K562 (cell line): Measurements from ENCODE around the gene RETN. TPM values are rescaled to one million over a fixed set of nuclear protein-coding genes. Genes with fewer than 3 reads are reported as not detected.

ENCODE experiments used
- ATAC-seq: fragments of 200-7000 bp; cut with Tn5 transposase; 3 replicates; pipeline ENCODE4 v1.9.1; 2020; ENCODE audit warnings: moderate library complexity
- BruUV-seq: library from RNA; stranded (reverse); fragments of 400-500 nt; replicated peaks from 2 replicates; lab custom pipeline; 2021; lab: Mats Ljungman, UMichigan
- CTCF ChIA-PET: fragments of 300-600 bp; formaldehyde crosslinking; extraction: SDS; loops from one replicate; lab custom pipeline; 2021; ENCODE audit warnings: low intra/inter-chr PET ratio; lab: Yijun Ruan, JAX
- POLR2A ChIA-PET: fragments of 300-600, 350-650 bp; sonication (Branson Sonifier 250); formaldehyde crosslinking; extraction: SDS; loops from one replicate; lab custom pipeline; 2021; ENCODE audit warnings: antibody characterized with exemption, inconsistent platforms; lab: Yijun Ruan, JAX
- DNase-seq, 4 experiments: peaks; one replicate each; pipeline versions ENCODE4 v3.0.0 to v3.0.0-alpha.2; 2011 to 2018; ENCODE audit warnings: low spot score in 3 of 4, mixed read lengths in 3 of 4; ENCODE audit errors: extremely low read depth in 1 of 4
- FAIRE-seq: peaks from 2 replicates; lab custom pipeline; 2011; peaks lifted over from hg19 to GRCh38; lab: Jason Lieb, UNC
- H2AFZ ChIP-seq: 2 replicates; pipeline ENCODE4 v1.6.0; 2011; ENCODE audit warnings: low read depth, low read length, control low read depth, inconsistent platforms
- H3K27ac ChIP-seq: fragments of 200-600 bp; 3 replicates; pipeline ENCODE4 v1.8.0; 2011; ENCODE audit warnings: low read depth, mild to moderate bottlenecking, control low read depth, inconsistent platforms, low read length, moderate library complexity, mixed read lengths; ENCODE audit errors: extremely low read depth
- H3K27me3 ChIP-seq, 2 experiments: fragments of 300-600 bp in 1 of 2; 2 replicates in 1 of 2; 3 replicates in 1 of 2; pipeline versions ENCODE4 v1.6.0 to v1.8.0; 2011; ENCODE audit warnings: inconsistent platforms in 2 of 2, low read length in 2 of 2, mild to moderate bottlenecking in 1 of 2, mixed read lengths in 1 of 2, moderate library complexity in 1 of 2; ENCODE audit not compliant: control insufficient read depth in 2 of 2, insufficient read depth in 2 of 2
- H3K36me3 ChIP-seq: fragments of 300-600 bp; 3 replicates; pipeline ENCODE4 v1.8.0; 2011; ENCODE audit warnings: mild to moderate bottlenecking, low read length, inconsistent platforms; ENCODE audit not compliant: control insufficient read depth, insufficient read depth
- H3K4me1 ChIP-seq, 2 experiments: fragments of 200-600 bp in 1 of 2; replicated peaks in 1 of 2; 2 replicates in 1 of 2; 3 replicates in 1 of 2; pipeline versions ENCODE4 v1.5.1 to v1.8.0; 2011; ENCODE audit warnings: inconsistent platforms in 2 of 2, low read length in 2 of 2, mild to moderate bottlenecking in 1 of 2, mixed read lengths in 1 of 2, moderate library complexity in 1 of 2; ENCODE audit not compliant: control insufficient read depth in 2 of 2, insufficient read depth in 2 of 2
- H3K4me2 ChIP-seq: 2 replicates; pipeline ENCODE4 v1.6.1; 2011; ENCODE audit warnings: low read length, control low read depth, inconsistent platforms, mixed read lengths; ENCODE audit not compliant: insufficient read depth
- H3K4me3 ChIP-seq: fragments of 200-600 bp; sonication (generic), shearing (Covaris generic); 2 replicates; pipeline ENCODE4 v1.5.1; 2016; ENCODE audit warnings: control low read depth, inconsistent platforms
- H3K79me2 ChIP-seq: fragments of 200-600 bp; 3 replicates; pipeline ENCODE4 v1.8.0; 2011; ENCODE audit warnings: low read length, inconsistent platforms; ENCODE audit not compliant: control insufficient read depth, insufficient read depth
- H3K9ac ChIP-seq, 2 experiments: 2 replicates each; pipeline versions ENCODE4 v1.6.0 to v1.6.1; 2011; ENCODE audit warnings: low read depth in 2 of 2, low read length in 2 of 2, control low read depth in 1 of 2, inconsistent platforms in 1 of 2, mild to moderate bottlenecking in 1 of 2, mixed read lengths in 1 of 2; ENCODE audit not compliant: insufficient read depth in 1 of 2
- H3K9me1 ChIP-seq: one replicate; pipeline ENCODE4 v1.6.0; 2011; ENCODE audit warnings: inconsistent platforms, mild to moderate bottlenecking, low read length, moderate library complexity; ENCODE audit not compliant: control insufficient read depth, insufficient read depth
- H3K9me3 ChIP-seq: replicated peaks from 2 replicates; pipeline ENCODE4 v1.5.1; 2011; ENCODE audit warnings: low read depth, low read length, inconsistent platforms; ENCODE audit not compliant: control insufficient read depth, insufficient read depth
- H4K20me1 ChIP-seq: replicated peaks from 2 replicates; pipeline ENCODE4 v1.6.1; 2011; ENCODE audit warnings: low read length, inconsistent platforms, mixed read lengths; ENCODE audit not compliant: control insufficient read depth, insufficient read depth
- CREB3L1 ChIP-seq: fragments of 450-650 bp; IDR thresholded peaks from 2 replicates; pipeline ENCODE4 v1.6.1; 2014; ENCODE audit warnings: low read depth, mild to moderate bottlenecking, moderate library complexity, borderline replicate concordance
- MAFF ChIP-seq: IDR thresholded peaks from 2 replicates; pipeline ENCODE4 v1.6.1; 2012; ENCODE audit warnings: low read length, improper control_type of control experiment
- WGBS: fragments of 100-300 bp; shearing (Covaris generic); methylation state at CpG from one replicate; pipeline ENCODE4 v1.1.6; 2016; ENCODE audit warnings: low coverage, mixed read lengths; ENCODE audit not compliant: insufficient coverage; ENCODE audit errors: missing lambda C conversion rate; 5-methylcytosine and 5-hydroxymethylcytosine counted together
- in situ Hi-C: fragments of 300-500 bp; cut with MboI; formaldehyde crosslinking; loops from 4 replicates; pipeline ENCODE4 v1.15.0; 2018; ENCODE audit warnings: inconsistent platforms, mixed read lengths
- intact Hi-C: fragments of 100-400 bp; cut with micrococcal nuclease; formaldehyde crosslinking; loops from 2 replicates; pipeline ENCODE4 v1.14.2; 2022
- polyA plus RNA-seq, 8 experiments: library from polyadenylated mRNA; depleted of rRNA in 4 of 8; stranded (reverse) in 5 of 8; unstranded in 3 of 8; fragments of >200 nt; fragmentation: Nextera tagmentation in 2 of 8; fragmentation: Illumina TruSeq in 1 of 8; extraction: Ambion mirVana in 2 of 8; extraction: Trizol in 1 of 8; gene quantifications; 2 replicates each; pipeline versions ENCODE4 v1.2.1 to v1.2.3, GENCODE V29; 2011 to 2014; ENCODE audit warnings: inconsistent platforms in 1 of 8, missing spikeins in 1 of 8
- total RNA-seq, 7 experiments: library from RNA; depleted of rRNA in 6 of 7; stranded (reverse); fragments of >200 nt in 6 of 7; fragmentation: Illumina TruSeq in 2 of 7; extraction: Trizol in 2 of 7; gene quantifications; 2 replicates each; pipeline versions ENCODE4 v1.2.1 to v1.2.3, GENCODE V29; 2011 to 2021; ENCODE audit warnings: low replicate concordance in 1 of 7
- TF ChIP-seq, protein P1 (sequence below), 2 experiments: fragments of 450-650 bp in 1 of 2; sonication (generic) in 1 of 2; formaldehyde crosslinking in 1 of 2; IDR thresholded peaks in 1 of 2; conservative IDR thresholded peaks in 1 of 2; 2 replicates each; pipeline versions ENCODE4 v1.6.1 to v1.8.1; 2016 to 2023; ENCODE audit warnings: mild to moderate bottlenecking in 2 of 2, moderate library complexity in 2 of 2, inconsistent platforms in 1 of 2, missing genetic modification reagents in 1 of 2

RETN gene
- total and polyA plus RNA-seq, 9 of the 15 experiments (the other 6 are each of a cell fraction or from before 2014, with no cell fraction given) = not detected

- CTCF ChIA-PET = no interaction called here
- no TSS peak for BruUV-seq
- Histone ChIP-seq H3K9me3 (no peaks in the 10 kb centered on the region), H2AFZ (no peak overlapping the region), H3K36me3 (peaks cover 75% of the 10 kb centered on the region; the same call in 2 of the 3 replicates), H3K9me1 (no peaks in the 10 kb centered on the region), H3K9ac (no peak overlapping the region; a peak in 1 of 4 replicates), H4K20me1 (no peaks in the 10 kb centered on the region)
- POLR2A ChIA-PET = interaction anchor here (0.5 to 1.4 kb wide), 6 partner anchors 9 to 540 kb away, joined by 3 to 7 read pairs (median 4); no protein-coding TSS in a partner anchor
- in situ Hi-C loops = no loop called here
- 91% methylated on average over 28 of the region's 39 CpGs for WGBS
- TF ChIP-seq, protein P1, sequence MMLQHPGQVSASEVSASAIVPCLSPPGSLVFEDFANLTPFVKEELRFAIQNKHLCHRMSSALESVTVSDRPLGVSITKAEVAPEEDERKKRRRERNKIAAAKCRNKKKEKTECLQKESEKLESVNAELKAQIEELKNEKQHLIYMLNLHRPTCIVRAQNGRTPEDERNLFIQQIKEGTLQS (IDR thresholded peaks at IDR 0.05) = no peak
- TF ChIP-seq, protein P1 (CRISPR knock-in tag; conservative IDR thresholded peaks at IDR 0.05) = no peak
- TF ChIP-seq MAFF = no peak
- no peak for TF ChIP-seq CREB3L1
- TF ChIP-seq, all 486 proteins: peak for 0
- H3K4me2 ChIP-seq = no peak overlapping the region
- no peak overlapping the region for H3K4me3 ChIP-seq
- ATAC-seq (no peak; the same call in 2 of the 3 replicates), FAIRE-seq (no peak), DNase-seq (no peak)
- H3K27ac ChIP-seq = no peak overlapping the region
- intact Hi-C loops = no loop called here
- H3K27me3 ChIP-seq = no peaks in the 10 kb centered on the region
- H3K79me2 ChIP-seq = peaks cover 28% of the 10 kb centered on the region
- peaks cover 4 to 47% of the 10 kb centered on the region in 2 experiments; a peak in 4 of 5 replicates for H3K4me1 ChIP-seq
Observed at GRCh38 chr19:7623725-7624603, 44.9 kb upstream of the RETN start.
